Jurkat, Clone E6-1 (cell line): Measurements from ENCODE around the gene NGB.

Experiments used
- DNase-seq: peaks from one replicate; pipeline ENCODE4 v3.0.0-alpha.2; 2011; ENCODE audit warnings: low read depth, low spot score
- H3K4me3 ChIP-seq: 2 replicates; pipeline ENCODE4 v1.5.1; 2011; ENCODE audit warnings: mild to moderate bottlenecking, low read length, control low read depth, moderate library complexity

Gene NGB

DNA sequence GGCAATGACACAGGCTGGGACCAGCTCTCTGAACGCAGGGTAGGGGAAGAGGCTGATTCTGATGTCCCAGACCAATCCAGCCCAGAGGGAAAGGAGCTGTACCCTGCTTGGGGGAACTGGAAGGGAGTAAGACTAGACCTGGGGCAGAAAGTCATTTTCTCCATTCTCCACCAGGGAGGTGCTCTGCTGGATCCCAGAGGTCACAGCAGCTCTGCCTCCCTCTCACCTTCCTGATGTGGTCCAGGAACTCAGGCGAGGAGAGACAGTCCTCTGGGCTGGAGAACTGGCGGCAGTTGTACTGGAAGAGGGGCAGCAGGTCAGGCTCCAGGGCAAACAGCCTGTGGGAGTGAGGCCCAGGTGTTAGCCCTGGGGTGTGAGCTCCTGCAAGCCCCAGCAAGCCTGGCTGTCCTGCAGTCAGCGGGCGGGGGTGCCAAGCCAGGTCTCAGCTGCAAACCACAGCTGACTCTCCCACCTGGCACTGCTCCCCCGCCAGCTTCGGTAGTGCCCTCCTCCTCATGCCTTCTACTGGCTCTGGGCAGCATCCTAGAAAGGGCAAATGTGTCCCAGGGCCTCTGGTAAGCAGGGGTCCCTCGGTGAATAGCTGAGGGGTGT, 1.9 kb downstream of the NGB start:
- no peak overlapping the region for H3K4me3 ChIP-seq
- no peak for DNase-seq

DNA sequence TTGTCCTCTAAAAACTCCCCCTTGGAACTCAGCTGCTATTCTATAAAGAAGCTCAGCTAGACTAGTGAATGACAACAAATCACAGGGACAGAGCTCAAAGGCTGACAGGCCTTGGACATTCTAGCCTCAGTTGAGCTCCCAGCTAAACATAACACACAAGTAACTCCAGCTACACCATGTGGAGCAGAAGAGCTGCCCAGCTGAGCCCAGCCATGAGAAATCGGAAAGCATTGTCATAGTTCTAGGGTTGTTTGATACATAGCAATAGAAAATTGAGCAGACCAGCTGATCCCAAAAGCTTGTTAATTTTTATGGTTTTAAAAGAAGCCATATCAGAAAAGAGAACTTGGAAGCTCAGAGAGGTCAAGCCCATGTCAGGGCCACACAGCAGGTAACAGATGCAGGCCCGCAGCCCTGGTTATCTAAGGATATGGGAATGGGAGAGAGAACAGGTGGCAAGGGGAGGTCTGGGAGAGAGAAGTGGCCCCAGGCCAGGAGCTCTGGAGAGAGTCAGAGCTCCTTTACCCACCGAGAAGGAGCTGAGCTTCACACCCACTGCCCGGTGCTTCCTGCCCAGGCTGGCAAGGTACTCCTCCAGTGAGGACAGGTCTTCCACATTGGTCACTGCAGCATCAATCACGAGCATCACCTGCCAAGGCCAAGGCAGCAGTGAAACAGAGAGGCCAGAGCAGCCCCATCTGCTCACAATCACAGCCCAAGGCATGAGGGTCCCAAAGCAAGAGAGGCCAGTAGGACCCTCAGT, 2.9 kb downstream of the NGB start:
- DNase-seq: no peak
- no peak overlapping the region for H3K4me3 ChIP-seq

DNA sequence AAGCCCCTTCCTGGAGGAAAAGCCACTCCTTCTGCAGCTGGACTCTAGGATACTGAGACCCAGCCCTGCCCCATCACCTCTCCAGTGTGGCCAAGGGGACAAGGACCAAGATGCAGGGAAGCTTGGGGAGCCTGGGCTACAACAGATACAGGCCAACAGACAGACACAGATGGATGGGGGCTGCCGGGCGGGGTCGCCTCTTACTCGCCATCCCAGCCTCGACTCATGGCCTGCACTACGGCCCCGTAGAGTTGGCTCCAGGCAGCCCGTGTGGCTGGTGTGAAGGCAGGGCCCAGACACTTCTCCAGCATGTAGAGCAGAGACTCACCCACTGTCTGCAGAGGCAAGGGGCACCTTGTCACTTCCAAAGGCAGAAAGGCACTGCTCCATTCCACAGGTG, 4.7 kb downstream of the NGB start:
- DNase-seq: no peak
- no peak overlapping the region for H3K4me3 ChIP-seq

DNA sequence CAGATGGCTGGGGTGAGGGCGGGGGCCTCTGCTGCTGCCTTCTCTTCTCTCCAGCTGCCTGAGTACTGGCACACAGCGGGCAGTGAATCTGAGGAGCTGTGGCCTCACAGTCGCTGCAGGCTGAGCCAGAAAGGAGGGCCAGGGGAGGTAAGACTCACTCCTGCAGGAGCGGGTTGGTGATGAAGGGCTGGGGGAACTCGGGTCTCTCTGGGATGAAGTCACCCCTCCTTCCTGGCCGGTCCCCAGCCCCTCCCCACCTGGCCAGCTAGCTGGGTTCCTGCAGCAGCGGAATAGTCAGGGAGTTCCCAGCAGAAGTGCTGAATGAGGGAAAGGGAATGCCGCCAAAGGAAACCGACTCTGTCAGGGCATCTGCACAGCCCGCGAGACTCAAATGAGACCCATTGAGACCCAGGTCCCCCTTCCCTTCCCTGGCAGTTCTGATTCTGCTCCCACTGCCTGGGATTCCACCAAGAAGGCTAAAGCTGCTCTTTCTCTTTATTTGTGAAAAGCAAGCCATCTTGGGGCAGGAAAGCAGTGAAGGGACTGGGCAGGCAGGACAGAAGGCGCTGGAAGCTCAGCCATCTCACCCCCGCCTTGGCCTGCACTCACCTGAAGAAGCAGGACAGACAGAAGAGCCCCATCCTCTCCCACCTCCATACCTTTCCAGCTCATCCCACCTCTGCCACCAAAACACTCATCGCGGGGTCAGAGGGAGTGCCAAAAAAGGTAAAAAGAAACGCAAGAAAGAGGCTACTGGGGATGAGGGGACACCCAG, 5.3 kb downstream of the NGB start:
- DNase-seq: no peak
- no peak overlapping the region for H3K4me3 ChIP-seq

DNA sequence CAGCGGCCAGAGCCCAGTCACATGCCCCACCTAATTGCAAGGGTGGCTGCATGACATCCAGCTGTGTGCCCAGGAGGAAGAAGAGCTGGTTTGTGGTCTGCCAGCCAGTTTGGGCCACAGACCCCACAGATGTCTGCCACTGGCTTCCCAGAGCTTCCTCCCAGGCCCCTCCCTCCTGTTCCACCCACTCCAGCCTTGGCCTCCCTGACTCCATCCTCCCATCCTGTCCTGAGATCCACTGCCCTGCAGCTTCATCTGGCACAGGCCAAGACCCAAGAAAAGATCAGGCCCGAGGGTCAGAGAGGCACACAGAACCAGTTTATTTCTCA, 5.9 kb downstream of the NGB start:
- H3K4me3 ChIP-seq: no peak overlapping the region
- no peak for DNase-seq

DNA sequence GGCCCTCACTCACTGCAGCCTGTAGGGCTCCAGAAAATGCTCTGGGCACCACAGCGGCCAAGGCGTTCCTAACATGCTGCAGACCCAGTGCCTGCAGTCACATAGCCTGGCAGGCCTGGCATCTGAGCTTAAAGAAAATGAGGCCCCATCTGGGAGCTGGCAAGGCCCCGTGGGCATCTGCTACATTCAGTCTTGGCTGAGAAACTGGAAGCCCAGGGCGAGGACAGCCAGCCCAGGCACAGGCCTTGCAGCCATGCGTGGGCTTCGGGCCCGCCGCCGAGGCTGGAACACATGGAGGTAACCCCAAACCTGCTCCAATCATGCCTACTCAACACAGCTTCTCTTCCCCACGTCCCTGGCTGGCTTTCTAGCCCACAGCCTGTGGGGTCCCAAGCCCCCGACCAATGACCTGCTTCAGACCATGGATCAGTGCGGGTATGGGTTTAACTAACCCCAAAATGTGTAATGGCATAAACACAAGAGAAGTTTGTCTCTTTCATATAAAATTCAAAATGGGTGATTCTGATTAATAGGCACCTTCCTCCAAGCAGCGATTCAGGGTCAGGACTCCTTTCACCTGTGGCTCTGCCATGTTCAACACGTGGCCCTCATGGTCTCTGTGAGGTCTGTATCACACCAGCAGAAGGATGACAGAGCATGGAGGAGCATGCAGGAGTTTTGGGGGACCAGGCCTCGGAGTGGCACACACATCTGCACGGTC, 6.4 kb downstream of the NGB start:
- DNase-seq: no peak
- no peak overlapping the region for H3K4me3 ChIP-seq

DNA sequence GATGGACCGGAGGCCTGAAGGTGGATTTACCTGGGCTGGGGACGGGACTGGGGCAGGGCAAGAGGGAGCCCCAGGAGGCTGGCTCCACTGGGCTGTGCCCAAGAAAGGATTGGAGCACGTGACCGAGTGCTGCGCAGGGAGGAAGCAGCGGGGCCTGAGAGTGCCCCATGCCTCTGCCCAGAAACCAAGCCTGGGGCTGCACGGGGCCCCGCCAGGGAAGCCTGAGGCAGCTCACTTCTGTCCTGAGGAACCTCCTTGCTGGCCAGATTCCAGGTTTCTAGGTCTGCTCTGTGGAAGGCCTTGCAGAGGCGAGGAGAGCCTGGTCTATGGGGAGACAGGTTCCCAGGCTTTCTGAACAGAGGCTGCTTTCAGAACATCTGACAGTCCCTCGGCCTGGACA, 10.4 kb downstream of the NGB start:
- no peak for DNase-seq
- no peak overlapping the region for H3K4me3 ChIP-seq

DNA sequence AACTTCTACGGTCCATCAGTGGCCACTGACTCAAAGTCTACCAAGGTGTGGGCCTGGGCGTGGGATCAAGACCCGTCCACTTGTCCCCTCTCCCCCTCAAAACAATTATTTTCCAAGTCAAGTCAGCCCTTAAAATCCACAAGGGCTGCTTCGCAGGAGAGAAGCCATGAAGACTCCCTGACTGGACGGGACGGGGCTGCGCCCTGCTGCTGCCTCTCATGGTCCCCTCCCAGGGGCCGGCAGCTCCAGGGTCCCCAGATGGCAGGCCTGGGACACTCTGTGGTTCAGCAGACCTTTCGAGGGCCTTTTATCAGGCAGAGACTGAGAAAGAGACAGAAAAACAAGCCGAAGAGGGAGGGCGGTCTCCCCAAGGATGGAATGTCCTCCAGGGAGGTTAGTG, 10.8 kb downstream of the NGB start:
- no peak overlapping the region for H3K4me3 ChIP-seq
- no peak for DNase-seq

DNA sequence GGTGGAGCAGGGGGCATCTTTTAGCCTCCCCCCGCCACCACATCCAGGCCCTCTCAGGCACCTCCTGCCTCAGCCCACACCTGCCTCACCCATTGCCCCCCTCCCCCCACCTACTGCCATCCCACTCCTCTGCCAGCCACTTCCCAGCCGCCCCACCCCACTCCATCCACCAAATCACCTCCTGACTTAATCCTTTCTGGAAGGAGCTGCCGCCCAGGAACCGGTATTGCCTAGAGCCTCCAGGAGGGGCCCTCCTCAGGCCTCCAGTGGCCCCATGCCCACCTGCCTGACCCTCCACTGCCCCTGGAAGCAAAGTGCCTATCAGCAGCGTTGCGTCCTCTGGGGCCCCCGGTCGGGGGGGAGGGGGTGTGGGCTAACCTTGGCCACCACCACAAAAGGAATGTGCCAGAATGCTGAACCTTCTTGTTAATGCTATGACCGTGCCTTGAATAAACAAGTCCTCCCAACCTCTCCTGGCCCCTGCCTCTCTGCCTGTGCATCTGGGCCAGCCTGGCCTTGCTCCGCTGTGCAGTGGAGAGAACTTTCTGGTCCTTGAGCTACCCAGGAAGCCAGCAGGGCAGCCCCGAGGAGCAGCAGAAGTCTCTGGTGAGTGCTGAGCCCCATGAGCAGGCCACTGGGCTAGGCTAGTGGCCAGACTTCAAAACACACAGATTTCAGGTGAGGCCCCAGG, 11.8 kb downstream of the NGB start:
- DNase-seq: no peak
- H3K4me3 ChIP-seq: no peak overlapping the region

DNA sequence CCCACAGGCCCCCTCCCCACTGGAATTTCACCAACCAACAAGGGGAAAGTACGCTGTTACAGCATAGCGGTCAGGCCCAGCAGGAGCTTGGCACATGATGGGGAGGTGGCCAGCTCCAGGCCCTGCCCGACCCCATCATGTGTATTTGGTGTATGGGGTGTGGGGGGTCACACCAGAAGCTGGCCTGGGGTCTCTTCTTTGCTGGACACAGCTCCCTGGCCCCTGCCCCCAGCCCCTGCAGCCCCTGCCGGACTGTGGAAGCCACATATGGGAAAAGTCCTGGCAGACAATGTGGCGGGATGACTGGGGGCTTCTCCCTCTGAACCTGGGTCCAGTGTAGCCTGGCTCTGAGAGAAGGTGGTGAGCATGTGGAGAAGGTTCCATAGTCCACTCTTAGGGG, 12.4 kb downstream of the NGB start:
- no peak for DNase-seq
- no peak overlapping the region for H3K4me3 ChIP-seq

DNA sequence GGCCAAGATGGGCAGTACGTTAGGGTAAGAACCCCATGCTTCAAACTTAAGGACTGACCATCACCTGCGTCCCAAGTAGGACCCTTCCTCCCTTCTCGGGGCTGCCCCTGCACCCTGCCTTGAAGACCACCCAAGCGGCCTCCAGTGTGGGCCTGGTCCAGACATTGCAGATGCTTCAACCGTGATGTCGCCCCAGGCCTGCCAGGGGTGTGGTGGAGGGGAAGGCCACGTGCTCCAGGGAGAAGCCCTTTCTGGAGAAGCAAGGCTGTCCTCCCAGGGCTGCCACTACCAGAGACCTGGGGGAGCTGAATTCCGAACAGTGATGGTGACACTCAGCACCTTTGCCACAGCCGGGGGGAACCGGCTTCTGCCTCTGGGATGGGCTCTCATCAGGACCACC, 13.3 kb downstream of the NGB start:
- no peak for DNase-seq
- no peak overlapping the region for H3K4me3 ChIP-seq

DNA sequence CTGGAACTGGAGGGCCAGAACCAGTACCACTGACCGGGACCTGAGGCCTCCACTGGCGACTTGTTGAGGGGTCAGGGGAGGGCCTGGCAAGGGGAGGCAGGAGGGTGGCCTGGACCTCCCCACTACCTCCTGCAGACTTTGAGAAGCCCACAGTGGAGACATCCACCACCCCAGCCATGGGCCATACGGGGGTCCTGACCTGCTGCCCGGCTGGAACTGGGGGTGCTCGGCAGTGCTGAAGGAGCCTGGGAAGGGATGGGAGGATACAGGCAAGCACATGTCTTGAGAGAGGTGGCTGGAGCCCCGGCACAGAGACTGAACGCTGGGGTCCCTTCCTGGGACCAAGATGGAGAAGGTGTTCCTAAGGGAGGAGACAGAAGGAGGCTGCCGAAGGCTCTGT, 14.3 kb downstream of the NGB start:
- DNase-seq: no peak
- H3K4me3 ChIP-seq: no peak overlapping the region

DNA sequence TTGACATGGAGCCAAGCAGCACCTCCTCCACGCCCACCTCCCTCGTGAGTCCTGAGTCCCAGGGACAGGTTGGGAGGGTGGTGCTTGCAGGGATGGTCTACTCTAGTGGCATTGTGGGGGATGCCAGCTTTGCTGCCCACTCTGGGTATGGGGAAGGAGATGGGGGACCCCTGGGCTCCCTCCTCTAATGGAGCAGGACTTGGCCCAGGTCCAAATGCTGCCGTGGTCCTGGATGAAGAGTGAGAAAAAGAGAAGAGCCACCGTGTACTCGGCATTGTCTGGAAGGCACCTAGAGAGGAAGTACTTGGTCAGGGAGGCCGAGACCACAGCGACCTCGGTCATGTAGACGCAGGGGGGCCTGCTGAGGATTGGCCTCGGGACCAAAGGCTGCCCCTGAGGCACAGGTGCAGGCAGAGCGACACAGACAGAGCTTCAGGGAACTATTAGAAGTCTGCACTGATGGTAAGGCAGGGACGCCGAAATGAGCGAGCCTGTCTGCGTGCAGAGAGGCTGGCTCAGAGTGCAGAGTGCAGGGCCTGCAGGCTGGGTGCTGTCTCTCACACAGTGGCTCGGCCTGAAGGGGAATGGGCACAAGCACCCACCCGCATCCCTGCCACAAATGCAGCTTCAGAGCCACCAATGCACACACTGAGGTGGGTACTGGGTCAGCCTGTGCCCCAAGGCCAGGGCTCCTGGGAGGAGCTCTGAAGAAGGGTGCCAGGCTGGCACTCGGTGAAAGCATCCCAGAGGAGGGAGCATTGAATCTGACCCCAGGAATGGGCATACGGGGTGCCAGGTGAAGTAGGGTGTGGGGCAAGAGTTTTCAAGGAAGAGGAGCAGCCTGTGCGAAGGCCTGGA, 17.4 kb downstream of the NGB start:
- DNase-seq: no peak
- no peak overlapping the region for H3K4me3 ChIP-seq

DNA sequence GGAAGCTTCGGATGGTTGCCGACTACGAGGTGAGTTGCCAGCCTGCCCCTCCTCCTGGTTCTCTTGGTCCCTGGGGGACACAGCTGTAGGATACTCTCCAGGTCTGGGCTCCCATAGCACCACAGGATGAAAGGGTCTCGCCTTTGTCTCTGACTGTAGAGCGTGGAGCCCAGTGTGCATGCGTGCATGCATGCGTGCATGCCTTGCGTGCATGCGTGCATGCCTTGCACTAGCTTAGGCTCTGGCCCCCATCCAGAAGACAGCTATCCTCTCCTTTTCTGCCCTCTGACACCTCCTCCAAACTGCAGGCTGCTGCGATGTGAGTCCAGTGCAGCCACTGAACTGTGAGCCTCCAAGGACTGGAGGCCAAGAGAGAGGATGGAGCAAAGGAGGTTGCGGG, 19.1 kb downstream of the NGB start:
- no peak for DNase-seq
- no peak overlapping the region for H3K4me3 ChIP-seq

DNA sequence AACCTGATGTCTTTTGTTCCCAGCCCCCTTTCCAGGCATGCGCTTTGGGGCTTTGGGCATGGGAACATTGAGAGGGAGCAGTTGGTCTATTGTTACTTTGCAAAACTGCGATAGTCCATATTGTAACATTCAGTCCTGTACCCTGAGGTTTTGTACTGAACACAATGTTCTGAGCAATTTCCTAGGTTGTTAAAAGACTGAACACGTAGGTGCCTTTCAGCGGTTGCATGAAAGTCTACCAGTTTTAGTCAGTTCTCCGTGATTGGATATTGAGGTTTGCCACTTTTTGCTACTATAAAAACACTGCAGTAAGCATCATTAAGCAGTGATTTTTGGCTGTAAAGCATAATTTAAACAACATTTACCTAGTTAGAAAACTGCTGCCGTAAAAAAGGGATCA, 20.1 kb downstream of the NGB start:
- no peak overlapping the region for H3K4me3 ChIP-seq
- no peak for DNase-seq

DNA sequence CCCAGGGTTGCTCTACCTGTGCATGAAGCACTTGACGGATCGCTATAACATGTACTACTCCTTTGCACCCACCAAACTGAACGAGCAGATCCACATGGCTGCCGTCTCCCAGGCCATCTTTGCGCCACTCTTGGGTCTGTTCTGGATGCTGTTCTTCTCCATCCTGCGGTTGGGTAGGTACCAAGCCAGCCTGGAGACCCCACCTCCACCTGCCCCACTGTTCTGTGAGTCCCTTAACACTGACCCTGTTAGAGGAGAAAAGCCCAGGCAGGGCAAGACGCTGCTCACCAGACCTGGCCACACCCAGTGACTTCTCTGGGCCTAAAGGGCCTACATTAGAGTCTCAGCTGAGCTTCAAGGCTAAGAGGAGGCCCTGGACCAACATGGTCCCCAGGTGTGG, 21.7 kb downstream of the NGB start:
- H3K4me3 ChIP-seq: no peak overlapping the region
- DNase-seq: no peak

DNA sequence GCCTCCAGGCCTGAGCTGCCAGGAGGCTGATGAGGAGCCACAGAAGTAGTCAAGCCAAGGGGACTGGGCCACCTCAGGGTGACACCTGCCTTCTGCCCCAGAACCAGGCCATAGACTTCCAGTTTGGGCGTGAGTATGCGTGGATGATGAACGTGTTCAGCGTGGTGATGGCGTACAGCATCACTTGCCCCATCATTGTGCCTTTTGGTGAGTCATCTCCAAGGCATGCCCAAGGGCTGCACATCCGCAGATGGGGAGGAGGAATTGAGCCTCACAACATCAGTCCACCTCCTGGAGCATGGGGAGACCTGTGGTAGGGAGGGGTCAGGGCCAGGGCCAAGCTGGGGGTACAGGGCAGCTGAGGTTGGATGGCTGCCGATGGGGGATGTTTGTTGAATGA, 22.3 kb downstream of the NGB start:
- DNase-seq: no peak
- H3K4me3 ChIP-seq: no peak overlapping the region

DNA sequence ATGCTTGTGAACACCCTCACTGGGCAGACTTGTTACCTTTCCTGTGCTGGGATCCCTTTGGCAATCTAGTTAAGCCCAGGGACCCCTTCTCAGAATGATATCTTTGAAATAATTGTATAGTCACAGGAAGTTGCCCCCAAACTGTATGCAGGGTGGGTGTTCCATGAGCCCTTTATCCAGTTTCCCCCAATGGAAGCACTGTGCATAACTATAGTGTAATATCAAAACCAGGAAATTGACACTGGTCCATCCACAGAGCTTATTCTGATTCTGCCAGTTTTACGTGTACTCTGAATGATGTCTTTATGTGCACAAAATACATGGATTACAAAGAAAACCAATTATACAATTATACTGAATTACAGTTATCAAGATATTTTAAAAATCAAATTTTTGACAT, 24.2 kb downstream of the NGB start:
- DNase-seq: no peak
- H3K4me3 ChIP-seq: no peak overlapping the region

DNA sequence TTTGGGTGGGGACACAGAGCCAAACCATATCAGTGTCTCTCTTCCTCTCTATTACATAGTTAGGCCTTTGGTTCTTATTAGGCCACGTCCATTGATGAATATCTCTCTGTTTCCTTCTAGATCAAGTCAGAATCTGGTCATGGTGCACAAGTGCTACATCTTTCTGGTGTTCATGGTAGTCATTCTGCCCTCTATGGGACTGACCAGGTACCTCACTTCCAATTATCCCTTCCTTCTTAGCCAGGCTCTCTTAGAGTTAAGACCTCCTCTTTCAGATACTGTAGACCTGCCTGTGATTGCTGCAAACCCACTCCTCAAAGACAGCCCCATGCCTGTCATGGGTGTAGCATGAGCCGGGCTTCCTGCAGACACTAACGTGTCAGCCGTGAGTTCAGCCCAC, 25.2 kb downstream of the NGB start:
- no peak for DNase-seq
- H3K4me3 ChIP-seq: no peak overlapping the region
